HL-60 (cell line): ENCODE data around the gene ME1.

Experiments used
- CTCF ChIP-seq: IDR thresholded peaks from one replicate; pipeline ENCODE4 v1.5.1; 2011; ENCODE audit warnings: low read length, control low read depth, inconsistent platforms; ENCODE audit not compliant: insufficient read depth
- GABPA ChIP-seq: IDR thresholded peaks from 2 replicates; pipeline ENCODE4 v1.6.1; 2012; ENCODE audit warnings: low read depth

GRCh38 chr6:83333500-83333899, 97.4 kb downstream of the ME1 start:
- TF ChIP-seq GABPA (no peak), CTCF (no peak)
